SJSA1 (cell line): Measurements from ENCODE around the gene HAGH. TPM values are rescaled to one million over a fixed set of nuclear protein-coding genes. Genes with fewer than 3 reads are reported as not detected.

ENCODE experiments used
- DNase-seq, 2 experiments: peaks; one replicate each; pipeline ENCODE4 v3.0.0-alpha.2; 2015 to 2020; ENCODE audit warnings: low spot score in 2 of 2, low read depth in 1 of 2
- H3K27ac ChIP-seq: fragments of 250-450 bp; sonication (Bioruptor Pico); 2 replicates; pipeline ENCODE4 v1.5.1; 2020; ENCODE audit warnings: mild to moderate bottlenecking, moderate library complexity
- H3K27me3 ChIP-seq: fragments of 250-450 bp; sonication (Bioruptor Pico); replicated peaks from 2 replicates; pipeline ENCODE4 v1.5.1; 2020; ENCODE audit warnings: mild to moderate bottlenecking, moderate library complexity
- H3K36me3 ChIP-seq: fragments of 250-450 bp; sonication (Bioruptor Pico); 2 replicates; pipeline ENCODE4 v1.5.1; 2020; ENCODE audit warnings: mild to moderate bottlenecking
- H3K4me1 ChIP-seq: fragments of 250-450 bp; sonication (Bioruptor Pico); replicated peaks from 2 replicates; pipeline ENCODE4 v1.6.1; 2021; ENCODE audit warnings: mild to moderate bottlenecking
- H3K4me3 ChIP-seq: fragments of 250-450 bp; sonication (Bioruptor Pico); 2 replicates; pipeline ENCODE4 v1.5.1; 2020; ENCODE audit warnings: mild to moderate bottlenecking
- H3K9me3 ChIP-seq: fragments of 250-450 bp; sonication (Bioruptor Pico); replicated peaks from 2 replicates; pipeline ENCODE4 v1.5.1; 2020; ENCODE audit warnings: mild to moderate bottlenecking
- total RNA-seq: library from RNA; depleted of rRNA; stranded (reverse); fragments of >200 nt; shearing (Covaris generic); gene quantifications from 2 replicates; pipeline ENCODE4 v1.2.3, GENCODE V29; 2014

HAGH gene
- total RNA-seq, 1 experiment from 2014 or later: 65.3 TPM

DNA sequence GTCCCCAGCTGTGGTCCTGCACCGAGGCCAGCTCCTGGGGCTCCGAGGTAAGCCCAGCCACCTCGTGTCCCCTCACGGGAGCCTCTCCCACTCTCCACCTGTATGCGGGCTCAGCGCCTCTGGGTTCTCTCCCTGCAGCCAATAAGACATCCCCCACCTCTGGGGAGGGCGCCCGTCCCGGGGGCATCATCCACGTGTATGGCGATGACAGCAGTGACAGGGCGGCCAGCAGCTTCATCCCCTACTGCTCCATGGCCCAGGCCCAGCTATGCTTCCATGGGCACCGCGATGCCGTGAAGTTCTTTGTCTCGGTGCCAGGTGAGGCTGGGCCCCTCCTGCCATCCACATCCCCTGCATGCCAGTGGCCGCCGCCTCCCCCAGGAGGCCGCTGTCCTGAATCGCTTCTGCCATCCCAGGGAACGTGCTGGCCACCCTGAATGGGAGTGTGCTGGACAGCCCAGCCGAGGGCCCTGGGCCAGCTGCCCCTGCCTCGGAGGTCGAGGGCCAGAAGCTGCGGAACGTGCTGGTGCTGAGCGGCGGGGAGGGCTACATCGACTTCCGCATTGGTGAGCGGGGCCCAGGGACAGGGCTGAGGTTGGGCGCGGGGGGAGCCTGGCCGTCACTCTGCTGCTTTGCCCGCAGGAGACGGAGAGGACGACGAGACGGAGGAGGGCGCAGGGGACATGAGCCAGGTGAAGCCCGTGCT is 58.4 kb downstream of the HAGH start:
- H3K27ac ChIP-seq: no peak overlapping the region
- H3K27me3 ChIP-seq: no peaks in the 10 kb centered on the region
- H3K9me3 ChIP-seq: peaks cover 4% of the 10 kb centered on the region
- no peak for DNase-seq
- peaks cover 92% of the 10 kb centered on the region for H3K36me3 ChIP-seq
- H3K4me3 ChIP-seq: no peak overlapping the region
- H3K4me1 ChIP-seq: peaks cover 19% of the 10 kb centered on the region

DNA sequence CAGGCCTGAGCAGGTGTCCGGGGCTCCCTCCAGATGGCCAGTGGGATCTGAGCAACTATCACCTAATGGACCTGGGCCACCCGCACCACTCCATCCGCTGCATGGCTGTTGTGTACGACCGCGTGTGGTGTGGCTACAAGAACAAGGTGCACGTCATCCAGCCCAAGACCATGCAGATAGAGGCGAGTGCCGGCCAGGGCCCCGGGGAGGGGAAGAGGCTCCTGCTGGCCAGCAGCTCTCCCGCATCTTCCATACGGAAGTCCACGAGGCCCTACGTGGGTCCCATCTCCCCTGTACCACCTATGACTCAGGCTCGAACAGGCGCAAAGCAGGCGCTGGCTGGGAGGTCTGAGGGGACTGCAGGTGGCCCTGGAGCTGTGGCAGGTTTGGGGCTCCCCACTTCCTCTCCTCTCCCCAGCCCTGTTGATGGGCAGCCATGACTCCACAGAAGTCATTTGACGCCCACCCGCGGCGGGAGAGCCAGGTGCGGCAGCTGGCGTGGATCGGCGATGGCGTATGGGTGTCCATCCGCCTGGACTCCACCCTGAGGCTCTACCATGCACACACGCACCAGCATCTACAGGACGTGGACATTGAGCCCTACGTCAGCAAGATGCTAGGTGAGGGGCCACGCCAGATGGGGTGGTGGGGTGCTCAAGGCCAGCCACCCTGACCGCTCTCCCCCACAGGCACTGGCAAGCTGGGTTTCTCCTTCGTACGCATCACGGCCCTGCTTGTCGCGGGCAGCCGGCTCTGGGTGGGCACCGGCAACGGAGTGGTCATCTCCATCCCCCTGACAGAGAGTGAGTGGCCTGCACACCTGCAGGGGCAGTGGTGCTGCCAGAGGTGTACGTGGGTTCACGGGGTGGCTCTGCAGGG is 59.3 kb downstream of the HAGH start:
- peaks cover 92% of the 10 kb centered on the region for H3K36me3 ChIP-seq
- H3K27me3 ChIP-seq: no peaks in the 10 kb centered on the region
- no peaks in the 10 kb centered on the region for H3K9me3 ChIP-seq
- no peak overlapping the region for H3K27ac ChIP-seq
- peaks cover 19% of the 10 kb centered on the region for H3K4me1 ChIP-seq
- H3K4me3 ChIP-seq: no peak overlapping the region
- no peak for DNase-seq

- H3K27ac ChIP-seq: no peak overlapping the region
- no peak overlapping the region for H3K4me3 ChIP-seq
- peaks cover 12% of the 10 kb centered on the region for H3K4me1 ChIP-seq
- H3K27me3 ChIP-seq: no peaks in the 10 kb centered on the region
- no peaks in the 10 kb centered on the region for H3K9me3 ChIP-seq
- no peak for DNase-seq
- H3K36me3 ChIP-seq: peaks cover 92% of the 10 kb centered on the region
Observed at GRCh38 chr16:1766701-1767100, 59.9 kb downstream of the HAGH start.

- H3K4me3 ChIP-seq: no peak overlapping the region
- H3K27me3 ChIP-seq: no peaks in the 10 kb centered on the region
- H3K4me1 ChIP-seq: peaks cover 9% of the 10 kb centered on the region
- DNase-seq: no peak
- no peak overlapping the region for H3K27ac ChIP-seq
- no peaks in the 10 kb centered on the region for H3K9me3 ChIP-seq
- peaks cover 91% of the 10 kb centered on the region for H3K36me3 ChIP-seq
Observed at GRCh38 chr16:1766231-1766630, 60.4 kb downstream of the HAGH start.

- Histone ChIP-seq H3K4me1 (peaks cover 7% of the 10 kb centered on the region), H3K9me3 (no peaks in the 10 kb centered on the region), H3K27me3 (no peaks in the 10 kb centered on the region), H3K4me3 (no peak overlapping the region), H3K36me3 (peaks cover 91% of the 10 kb centered on the region), H3K27ac (no peak overlapping the region)
- no peak for DNase-seq
Observed at GRCh38 chr16:1765826-1766225, 60.8 kb downstream of the HAGH start.

GRCh38 chr16:1764971-1765370 is 61.7 kb downstream of the HAGH start:
- Histone ChIP-seq H3K27ac (no peak overlapping the region), H3K4me3 (no peak overlapping the region), H3K27me3 (no peaks in the 10 kb centered on the region), H3K36me3 (peaks cover 91% of the 10 kb centered on the region), H3K4me1 (no peaks in the 10 kb centered on the region), H3K9me3 (no peaks in the 10 kb centered on the region)
- no peak for DNase-seq

GRCh38 chr16:1763521-1764511 is 62.8 kb downstream of the HAGH start:
- no peak for DNase-seq
- H3K36me3 ChIP-seq: peaks cover 90% of the 10 kb centered on the region
- no peaks in the 10 kb centered on the region for H3K4me1 ChIP-seq
- H3K4me3 ChIP-seq: no peak overlapping the region
- H3K27ac ChIP-seq: no peak overlapping the region
- H3K27me3 ChIP-seq: no peaks in the 10 kb centered on the region
- no peaks in the 10 kb centered on the region for H3K9me3 ChIP-seq

DNA sequence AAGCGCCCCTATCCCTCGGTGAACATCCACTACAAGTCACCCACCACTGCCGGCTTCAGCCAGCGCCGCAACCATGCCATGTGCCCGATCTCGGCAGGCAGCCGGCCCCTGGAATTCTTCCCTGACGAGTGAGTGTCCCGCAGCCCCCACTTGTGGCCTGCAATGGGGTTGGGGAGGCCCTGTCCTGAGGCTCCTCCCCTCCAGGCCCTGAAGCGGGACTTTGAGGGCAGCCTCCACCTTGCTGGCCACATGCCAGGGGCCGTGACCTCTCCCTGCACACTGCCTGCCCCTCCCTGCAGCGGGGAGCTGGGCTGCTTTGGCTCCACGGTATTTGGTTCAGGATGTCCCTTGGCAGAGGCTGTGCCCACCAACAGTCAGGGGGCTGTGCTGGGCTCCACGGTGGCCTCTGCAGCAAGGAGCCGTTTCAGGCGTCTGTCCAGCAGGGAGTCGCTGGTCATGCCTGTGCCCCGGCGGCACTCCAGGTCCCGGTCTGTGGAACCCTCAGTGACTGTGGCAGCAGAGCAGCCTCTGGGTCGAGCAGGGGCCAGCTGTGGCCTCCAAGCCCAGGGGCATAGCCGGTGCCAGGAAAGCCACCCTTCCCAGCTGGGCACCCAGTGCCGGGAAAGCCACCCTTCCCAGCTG is 63.6 kb downstream of the HAGH start:
- no peaks in the 10 kb centered on the region for H3K9me3 ChIP-seq
- no peak overlapping the region for H3K27ac ChIP-seq
- H3K36me3 ChIP-seq: peaks cover 90% of the 10 kb centered on the region
- H3K4me3 ChIP-seq: no peak overlapping the region
- H3K4me1 ChIP-seq: no peaks in the 10 kb centered on the region
- no peaks in the 10 kb centered on the region for H3K27me3 ChIP-seq
- no peak for DNase-seq

GRCh38 chr16:1762196-1762878 is 64.3 kb downstream of the HAGH start:
- Histone ChIP-seq H3K27ac (no peak overlapping the region), H3K36me3 (peaks cover 89% of the 10 kb centered on the region), H3K9me3 (no peaks in the 10 kb centered on the region), H3K4me1 (no peaks in the 10 kb centered on the region), H3K27me3 (no peaks in the 10 kb centered on the region), H3K4me3 (no peak overlapping the region)
- no peak for DNase-seq

DNA sequence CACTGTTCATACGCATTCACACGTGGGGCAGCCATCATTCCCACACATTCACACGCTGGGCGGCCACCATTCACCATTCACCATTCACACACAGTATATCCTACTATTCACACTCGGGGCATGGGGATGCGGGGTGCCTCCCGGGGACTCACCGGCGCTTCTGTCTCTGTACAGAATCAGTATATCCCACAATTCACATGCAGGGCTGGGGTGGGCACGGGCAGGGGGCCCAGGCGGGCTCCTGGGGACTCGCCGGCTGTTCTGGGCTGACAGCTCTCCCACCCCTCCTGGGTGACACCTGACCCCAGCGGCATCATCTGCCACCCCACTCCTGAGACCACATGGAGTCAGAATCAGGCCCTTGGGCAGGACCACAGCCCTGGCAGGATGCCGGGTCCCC is 64.9 kb downstream of the HAGH start:
- no peak for DNase-seq
- Histone ChIP-seq H3K36me3 (peaks cover 84% of the 10 kb centered on the region), H3K9me3 (no peaks in the 10 kb centered on the region), H3K27me3 (no peaks in the 10 kb centered on the region), H3K4me3 (no peak overlapping the region), H3K4me1 (no peaks in the 10 kb centered on the region), H3K27ac (no peak overlapping the region)

- H3K27ac ChIP-seq: no peak overlapping the region
- no peaks in the 10 kb centered on the region for H3K4me1 ChIP-seq
- H3K9me3 ChIP-seq: no peaks in the 10 kb centered on the region
- no peaks in the 10 kb centered on the region for H3K27me3 ChIP-seq
- DNase-seq: no peak
- no peak overlapping the region for H3K4me3 ChIP-seq
- peaks cover 84% of the 10 kb centered on the region for H3K36me3 ChIP-seq
Observed at GRCh38 chr16:1760911-1761310, 65.7 kb downstream of the HAGH start.

DNA sequence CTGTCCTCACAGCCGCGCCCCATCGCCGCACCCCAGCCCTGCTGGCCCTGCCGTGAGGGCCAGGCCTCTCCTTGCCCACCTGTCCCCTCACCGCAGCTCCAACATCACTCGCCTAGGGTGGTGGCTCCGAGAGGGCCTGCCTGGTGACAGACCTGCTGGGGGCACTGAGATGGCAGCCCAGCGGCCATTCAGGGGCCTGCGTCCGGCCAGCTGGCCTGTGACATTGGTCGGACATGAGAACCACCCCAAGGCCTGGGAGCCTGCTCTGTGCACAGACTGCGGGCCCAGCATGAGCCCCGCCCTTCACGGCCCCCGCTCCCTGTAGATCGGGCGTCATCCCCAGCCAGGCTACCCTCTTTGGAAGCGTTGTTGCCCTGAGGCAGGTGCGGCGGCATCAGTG is 67.1 kb downstream of the HAGH start:
- no peak overlapping the region for H3K4me3 ChIP-seq
- H3K4me1 ChIP-seq: no peaks in the 10 kb centered on the region
- H3K27ac ChIP-seq: no peak overlapping the region
- DNase-seq: no peak
- H3K27me3 ChIP-seq: no peaks in the 10 kb centered on the region
- H3K9me3 ChIP-seq: no peaks in the 10 kb centered on the region
- peaks cover 78% of the 10 kb centered on the region for H3K36me3 ChIP-seq

DNA sequence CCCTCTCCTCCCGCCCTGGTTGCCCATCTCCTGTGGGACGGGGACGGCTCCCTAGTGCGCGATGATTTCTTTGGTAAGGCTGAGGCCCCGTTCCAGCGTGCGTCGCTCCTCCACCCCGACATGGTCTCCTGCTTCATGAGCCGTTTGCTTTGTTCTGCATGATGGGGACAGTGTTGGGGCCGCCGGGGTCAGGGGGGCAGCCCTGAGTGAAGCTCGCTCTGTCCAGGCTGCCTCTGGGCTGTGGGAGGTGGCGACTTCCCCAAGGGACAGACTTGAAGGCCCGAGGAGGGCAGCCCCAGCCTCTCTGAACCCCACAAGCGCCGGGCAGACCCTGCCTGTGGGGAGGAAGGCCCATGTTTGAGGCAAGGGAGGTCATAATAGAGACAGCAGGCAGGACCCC is 67.7 kb downstream of the HAGH start:
- no peak for DNase-seq
- no peaks in the 10 kb centered on the region for H3K27me3 ChIP-seq
- H3K9me3 ChIP-seq: no peaks in the 10 kb centered on the region
- H3K27ac ChIP-seq: no peak overlapping the region
- no peaks in the 10 kb centered on the region for H3K4me1 ChIP-seq
- no peak overlapping the region for H3K4me3 ChIP-seq
- H3K36me3 ChIP-seq: peaks cover 78% of the 10 kb centered on the region
